OCI-LY3 (cell line): Measurements from ENCODE around the gene ATP2A3.

Source experiments
- EZH2phosphoT487 ChIP-seq: fragments of 200-600 bp; shearing (Covaris generic); IDR thresholded peaks from 2 replicates; pipeline ENCODE4 v1.6.1; 2018; ENCODE audit warnings: antibody characterized with exemption, mixed run types, low read depth
- TF ChIP-seq, protein P1 (sequence below): fragments of 200-600, 300-600 bp; sonication (generic); IDR thresholded peaks from 2 replicates; pipeline ENCODE4 v1.5.1; 2014; ENCODE audit warnings: antibody characterized with exemption, low read length, low read depth

- TF ChIP-seq, protein P1, sequence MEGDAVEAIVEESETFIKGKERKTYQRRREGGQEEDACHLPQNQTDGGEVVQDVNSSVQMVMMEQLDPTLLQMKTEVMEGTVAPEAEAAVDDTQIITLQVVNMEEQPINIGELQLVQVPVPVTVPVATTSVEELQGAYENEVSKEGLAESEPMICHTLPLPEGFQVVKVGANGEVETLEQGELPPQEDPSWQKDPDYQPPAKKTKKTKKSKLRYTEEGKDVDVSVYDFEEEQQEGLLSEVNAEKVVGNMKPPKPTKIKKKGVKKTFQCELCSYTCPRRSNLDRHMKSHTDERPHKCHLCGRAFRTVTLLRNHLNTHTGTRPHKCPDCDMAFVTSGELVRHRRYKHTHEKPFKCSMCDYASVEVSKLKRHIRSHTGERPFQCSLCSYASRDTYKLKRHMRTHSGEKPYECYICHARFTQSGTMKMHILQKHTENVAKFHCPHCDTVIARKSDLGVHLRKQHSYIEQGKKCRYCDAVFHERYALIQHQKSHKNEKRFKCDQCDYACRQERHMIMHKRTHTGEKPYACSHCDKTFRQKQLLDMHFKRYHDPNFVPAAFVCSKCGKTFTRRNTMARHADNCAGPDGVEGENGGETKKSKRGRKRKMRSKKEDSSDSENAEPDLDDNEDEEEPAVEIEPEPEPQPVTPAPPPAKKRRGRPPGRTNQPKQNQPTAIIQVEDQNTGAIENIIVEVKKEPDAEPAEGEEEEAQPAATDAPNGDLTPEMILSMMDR = no peak
- TF ChIP-seq EZH2phosphoT487 = no peak
Observed at GRCh38 chr17:3966720-3967363, 2.6 kb upstream of the ATP2A3 start.
